A673 (cell line): Measurements from ENCODE around the gene TPX2.

Experiments used
- CTCF ChIP-seq: fragments of 300-800, 200-600 bp; sonication (generic); conservative IDR thresholded peaks from 2 replicates; pipeline ENCODE4 v1.5.1; 2017; ENCODE audit warnings: low read depth, mild to moderate bottlenecking, antibody characterized with exemption, low read length, moderate library complexity, mixed read lengths
- EZH2 ChIP-seq: fragments of 200-600 bp; sonication (generic); IDR thresholded peaks from 2 replicates; pipeline ENCODE4 v1.6.1; 2017; ENCODE audit warnings: borderline replicate concordance, low read depth, mild to moderate bottlenecking, mixed read lengths, antibody characterized with exemption, low read length; ENCODE audit not compliant: poor library complexity, severe bottlenecking

- TF ChIP-seq CTCF (no peak), EZH2 (no peak)
Observed at GRCh38 chr20:31707258-31707615, 31.9 kb upstream of the TPX2 start.
